Endothelial cell of umbilical vein (primary cell): ENCODE measurements around the gene EREG.

ENCODE experiments used
- CTCF ChIP-seq, 2 donors: IDR thresholded peaks; 1 replicate in 1 of 2; 2 replicates in 1 of 2; pipeline ENCODE4 v1.5.1; 2011; ENCODE audit warnings: low read length in 2 of 2, mild to moderate bottlenecking in 2 of 2, moderate library complexity in 2 of 2, control low read depth in 1 of 2, inconsistent platforms in 1 of 2, low read depth in 1 of 2; ENCODE audit not compliant: insufficient read depth in 1 of 2; ENCODE audit errors: extremely low read depth in 1 of 2
- EZH2 ChIP-seq: IDR thresholded peaks from 2 replicates; pipeline ENCODE4 v1.6.1; 2012; ENCODE audit warnings: borderline replicate concordance, low read depth, mild to moderate bottlenecking, moderate library complexity, low read length, inconsistent platforms; ENCODE audit not compliant: severe bottlenecking
- FOS ChIP-seq: IDR thresholded peaks from 2 replicates; pipeline ENCODE4 v1.6.1; 2011; ENCODE audit warnings: mild to moderate bottlenecking, low read length, moderate library complexity, borderline replicate concordance; ENCODE audit not compliant: insufficient read depth
- GATA2 ChIP-seq: IDR thresholded peaks from 2 replicates; pipeline ENCODE4 v1.7.0; 2011; ENCODE audit warnings: low read depth, mild to moderate bottlenecking, moderate library complexity, mixed read lengths, low read length; ENCODE audit not compliant: insufficient read length, insufficient read depth
- JUN ChIP-seq: IDR thresholded peaks from 2 replicates; pipeline ENCODE4 v1.6.1; 2011; ENCODE audit warnings: borderline replicate concordance, low read depth; ENCODE audit not compliant: insufficient read length, insufficient read depth
- MAX ChIP-seq: IDR thresholded peaks from 2 replicates; pipeline ENCODE4 v1.6.1; 2011; ENCODE audit not compliant: insufficient read depth, insufficient read length
- MYC ChIP-seq: IDR thresholded peaks from one replicate; pipeline ENCODE4 v1.6.1; 2011; ENCODE audit warnings: mild to moderate bottlenecking, low read depth, low read length
- POLR2A ChIP-seq: IDR thresholded peaks from 2 replicates; pipeline ENCODE4 v1.6.1; 2012; ENCODE audit warnings: low read depth, mild to moderate bottlenecking, control low read depth, low read length
- POLR2AphosphoS5 ChIP-seq: IDR thresholded peaks from 2 replicates; pipeline ENCODE4 v1.6.1; 2012; ENCODE audit warnings: low read depth, mild to moderate bottlenecking, control low read depth, low read length, moderate library complexity; ENCODE audit not compliant: insufficient read depth

- TF ChIP-seq CTCF (IDR thresholded peaks at IDR 0.05; ENCODE audit: extremely low read depth in 1 of 2, insufficient read depth in 1 of 2, low read depth in 1 of 2, low read length in 2 of 2), result no peak
- no peak for TF ChIP-seq POLR2A
- no peak for TF ChIP-seq EZH2
- no peak for TF ChIP-seq POLR2AphosphoS5
- no peak for TF ChIP-seq GATA2
- no peak for TF ChIP-seq MYC
- no peak for TF ChIP-seq JUN
- no peak for TF ChIP-seq FOS
- TF ChIP-seq MAX, result no peak
These were observed 24.5 kb downstream of the EREG start for GRCh38 chr4:74389494-74389893.
